K562 (cell line): ENCODE measurements around the gene AGRN. TPM values are rescaled to one million over a fixed set of nuclear protein-coding genes. Genes with fewer than 3 reads are reported as not detected.

ENCODE experiments used
- ATAC-seq: fragments of 200-7000 bp; cut with Tn5 transposase; 3 replicates; pipeline ENCODE4 v1.9.1; 2020; ENCODE audit warnings: moderate library complexity
- BruUV-seq: library from RNA; stranded (reverse); fragments of 400-500 nt; replicated peaks from 2 replicates; lab custom pipeline; 2021; lab: Mats Ljungman, UMichigan
- CTCF ChIA-PET: fragments of 300-600 bp; formaldehyde crosslinking; extraction: SDS; loops from one replicate; lab custom pipeline; 2021; ENCODE audit warnings: low intra/inter-chr PET ratio; lab: Yijun Ruan, JAX
- POLR2A ChIA-PET: fragments of 300-600, 350-650 bp; sonication (Branson Sonifier 250); formaldehyde crosslinking; extraction: SDS; loops from one replicate; lab custom pipeline; 2021; ENCODE audit warnings: antibody characterized with exemption, inconsistent platforms; lab: Yijun Ruan, JAX
- DNase-seq, 4 experiments: peaks; one replicate each; pipeline versions ENCODE4 v3.0.0 to v3.0.0-alpha.2; 2011 to 2018; ENCODE audit warnings: low spot score in 3 of 4, mixed read lengths in 3 of 4; ENCODE audit errors: extremely low read depth in 1 of 4
- FAIRE-seq: peaks from 2 replicates; lab custom pipeline; 2011; peaks lifted over from hg19 to GRCh38; lab: Jason Lieb, UNC
- H2AFZ ChIP-seq: 2 replicates; pipeline ENCODE4 v1.6.0; 2011; ENCODE audit warnings: low read depth, low read length, control low read depth, inconsistent platforms
- H3K27ac ChIP-seq: fragments of 200-600 bp; 3 replicates; pipeline ENCODE4 v1.8.0; 2011; ENCODE audit warnings: low read depth, mild to moderate bottlenecking, control low read depth, inconsistent platforms, low read length, moderate library complexity, mixed read lengths; ENCODE audit errors: extremely low read depth
- H3K27me3 ChIP-seq, 2 experiments: fragments of 300-600 bp in 1 of 2; 2 replicates in 1 of 2; 3 replicates in 1 of 2; pipeline versions ENCODE4 v1.6.0 to v1.8.0; 2011; ENCODE audit warnings: inconsistent platforms in 2 of 2, low read length in 2 of 2, mild to moderate bottlenecking in 1 of 2, mixed read lengths in 1 of 2, moderate library complexity in 1 of 2; ENCODE audit not compliant: control insufficient read depth in 2 of 2, insufficient read depth in 2 of 2
- H3K36me3 ChIP-seq: fragments of 300-600 bp; 3 replicates; pipeline ENCODE4 v1.8.0; 2011; ENCODE audit warnings: mild to moderate bottlenecking, low read length, inconsistent platforms; ENCODE audit not compliant: control insufficient read depth, insufficient read depth
- H3K4me1 ChIP-seq, 2 experiments: fragments of 200-600 bp in 1 of 2; replicated peaks in 1 of 2; 2 replicates in 1 of 2; 3 replicates in 1 of 2; pipeline versions ENCODE4 v1.5.1 to v1.8.0; 2011; ENCODE audit warnings: inconsistent platforms in 2 of 2, low read length in 2 of 2, mild to moderate bottlenecking in 1 of 2, mixed read lengths in 1 of 2, moderate library complexity in 1 of 2; ENCODE audit not compliant: control insufficient read depth in 2 of 2, insufficient read depth in 2 of 2
- H3K4me2 ChIP-seq: 2 replicates; pipeline ENCODE4 v1.6.1; 2011; ENCODE audit warnings: low read length, control low read depth, inconsistent platforms, mixed read lengths; ENCODE audit not compliant: insufficient read depth
- H3K4me3 ChIP-seq: fragments of 200-600 bp; sonication (generic), shearing (Covaris generic); 2 replicates; pipeline ENCODE4 v1.5.1; 2016; ENCODE audit warnings: control low read depth, inconsistent platforms
- H3K79me2 ChIP-seq: fragments of 200-600 bp; 3 replicates; pipeline ENCODE4 v1.8.0; 2011; ENCODE audit warnings: low read length, inconsistent platforms; ENCODE audit not compliant: control insufficient read depth, insufficient read depth
- H3K9ac ChIP-seq, 2 experiments: 2 replicates each; pipeline versions ENCODE4 v1.6.0 to v1.6.1; 2011; ENCODE audit warnings: low read depth in 2 of 2, low read length in 2 of 2, control low read depth in 1 of 2, inconsistent platforms in 1 of 2, mild to moderate bottlenecking in 1 of 2, mixed read lengths in 1 of 2; ENCODE audit not compliant: insufficient read depth in 1 of 2
- H3K9me1 ChIP-seq: one replicate; pipeline ENCODE4 v1.6.0; 2011; ENCODE audit warnings: inconsistent platforms, mild to moderate bottlenecking, low read length, moderate library complexity; ENCODE audit not compliant: control insufficient read depth, insufficient read depth
- H3K9me3 ChIP-seq: replicated peaks from 2 replicates; pipeline ENCODE4 v1.5.1; 2011; ENCODE audit warnings: low read depth, low read length, inconsistent platforms; ENCODE audit not compliant: control insufficient read depth, insufficient read depth
- H4K20me1 ChIP-seq: replicated peaks from 2 replicates; pipeline ENCODE4 v1.6.1; 2011; ENCODE audit warnings: low read length, inconsistent platforms, mixed read lengths; ENCODE audit not compliant: control insufficient read depth, insufficient read depth
- ADNP ChIP-seq: fragments of 200-800 bp; sonication (Bioruptor generic); IDR thresholded peaks from 2 replicates; pipeline ENCODE4 v1.6.1; 2016; ENCODE audit warnings: missing genetic modification characterization, missing compliant biosample characterization
- E2F5 ChIP-seq: sonication (generic); formaldehyde crosslinking; IDR thresholded peaks from 2 replicates; pipeline ENCODE4 v1.8.0; 2022; ENCODE audit warnings: mild to moderate bottlenecking, missing genetic modification reagents
- GTF2F1 ChIP-seq: IDR thresholded peaks from 2 replicates; pipeline ENCODE4 v1.6.1; 2011; ENCODE audit warnings: low read depth, low read length, improper control_type of control experiment
- JUNB ChIP-seq: fragments of 450-650 bp; formaldehyde crosslinking; conservative IDR thresholded peaks from 2 replicates; pipeline ENCODE4 v1.4.0; 2020; ENCODE audit warnings: mild to moderate bottlenecking
- LARP7 ChIP-seq: fragments of 450-650 bp; IDR thresholded peaks from 2 replicates; pipeline ENCODE4 v1.6.1; 2016
- MAFG ChIP-seq: fragments of 450-650 bp; conservative IDR thresholded peaks from 2 replicates; pipeline ENCODE4 v1.6.1; 2016; ENCODE audit warnings: missing genetic modification characterization, missing compliant biosample characterization
- NCOA1 ChIP-seq: fragments of 450-650 bp; IDR thresholded peaks from 2 replicates; pipeline ENCODE4 v1.6.1; 2016; ENCODE audit warnings: low read depth
- NRF1 ChIP-seq, 2 experiments: fragments of 450-650 bp; IDR thresholded peaks in 1 of 2; conservative IDR thresholded peaks in 1 of 2; 2 replicates each; pipeline ENCODE4 v1.6.1; 2014; ENCODE audit warnings: mild to moderate bottlenecking in 2 of 2
- PHB ChIP-seq: fragments of 250-450 bp; sonication (Bioruptor Pico); IDR thresholded peaks from 2 replicates; pipeline ENCODE4 v1.5.0; 2021
- SP2 ChIP-seq: IDR thresholded peaks from 2 replicates; pipeline ENCODE4 v1.6.1; 2011; ENCODE audit warnings: mild to moderate bottlenecking, low read depth, low read length, moderate library complexity; ENCODE audit not compliant: poor library complexity, severe bottlenecking; ENCODE audit errors: extremely low read depth
- TBP ChIP-seq: optimal IDR thresholded peaks from 2 replicates; pipeline ENCODE3; 2011; ENCODE audit warnings: low read depth, low read length, improper control_type of control experiment
- TSHZ1 ChIP-seq: fragments of 250-450 bp; sonication (Bioruptor Pico); IDR thresholded peaks from 2 replicates; pipeline ENCODE4 v1.4.0; 2020; ENCODE audit warnings: mild to moderate bottlenecking, moderate library complexity
- ZNF23 ChIP-seq: fragments of 250-450 bp; sonication (Bioruptor Pico); IDR thresholded peaks from 2 replicates; pipeline ENCODE4 v1.4.0; 2020; ENCODE audit warnings: mild to moderate bottlenecking
- ZNF551 ChIP-seq: fragments of 250-450 bp; sonication (Bioruptor Pico); IDR thresholded peaks from 2 replicates; pipeline ENCODE4 v1.5.0; 2021; ENCODE audit warnings: mild to moderate bottlenecking, moderate library complexity
- ZNF707 ChIP-seq: fragments of 250-450 bp; sonication (Bioruptor Pico); conservative IDR thresholded peaks from 2 replicates; pipeline ENCODE4 v1.8.0; 2022; ENCODE audit warnings: inconsistent platforms, mild to moderate bottlenecking, moderate library complexity
- ZNF75A ChIP-seq: fragments of 450-650 bp; formaldehyde crosslinking; IDR thresholded peaks from 2 replicates; pipeline ENCODE4 v1.4.0; 2020; ENCODE audit warnings: mild to moderate bottlenecking
- WGBS: fragments of 100-300 bp; shearing (Covaris generic); methylation state at CpG from one replicate; pipeline ENCODE4 v1.1.6; 2016; ENCODE audit warnings: low coverage, mixed read lengths; ENCODE audit not compliant: insufficient coverage; ENCODE audit errors: missing lambda C conversion rate; 5-methylcytosine and 5-hydroxymethylcytosine counted together
- in situ Hi-C: fragments of 300-500 bp; cut with MboI; formaldehyde crosslinking; loops from 4 replicates; pipeline ENCODE4 v1.15.0; 2018; ENCODE audit warnings: inconsistent platforms, mixed read lengths
- intact Hi-C: fragments of 100-400 bp; cut with micrococcal nuclease; formaldehyde crosslinking; loops from 2 replicates; pipeline ENCODE4 v1.14.2; 2022
- polyA plus RNA-seq, 8 experiments: library from polyadenylated mRNA; depleted of rRNA in 4 of 8; stranded (reverse) in 5 of 8; unstranded in 3 of 8; fragments of >200 nt; fragmentation: Nextera tagmentation in 2 of 8; fragmentation: Illumina TruSeq in 1 of 8; extraction: Ambion mirVana in 2 of 8; extraction: Trizol in 1 of 8; gene quantifications; 2 replicates each; pipeline versions ENCODE4 v1.2.1 to v1.2.3, GENCODE V29; 2011 to 2014; ENCODE audit warnings: inconsistent platforms in 1 of 8, missing spikeins in 1 of 8
- total RNA-seq, 7 experiments: library from RNA; depleted of rRNA in 6 of 7; stranded (reverse); fragments of >200 nt in 6 of 7; fragmentation: Illumina TruSeq in 2 of 7; extraction: Trizol in 2 of 7; gene quantifications; 2 replicates each; pipeline versions ENCODE4 v1.2.1 to v1.2.3, GENCODE V29; 2011 to 2021; ENCODE audit warnings: low replicate concordance in 1 of 7

Gene AGRN
- total and polyA plus RNA-seq, 9 of the 15 experiments (the other 6 are each of a cell fraction or from before 2014, with no cell fraction given): 0.04 to 111 (median 18.1) TPM

DNA sequence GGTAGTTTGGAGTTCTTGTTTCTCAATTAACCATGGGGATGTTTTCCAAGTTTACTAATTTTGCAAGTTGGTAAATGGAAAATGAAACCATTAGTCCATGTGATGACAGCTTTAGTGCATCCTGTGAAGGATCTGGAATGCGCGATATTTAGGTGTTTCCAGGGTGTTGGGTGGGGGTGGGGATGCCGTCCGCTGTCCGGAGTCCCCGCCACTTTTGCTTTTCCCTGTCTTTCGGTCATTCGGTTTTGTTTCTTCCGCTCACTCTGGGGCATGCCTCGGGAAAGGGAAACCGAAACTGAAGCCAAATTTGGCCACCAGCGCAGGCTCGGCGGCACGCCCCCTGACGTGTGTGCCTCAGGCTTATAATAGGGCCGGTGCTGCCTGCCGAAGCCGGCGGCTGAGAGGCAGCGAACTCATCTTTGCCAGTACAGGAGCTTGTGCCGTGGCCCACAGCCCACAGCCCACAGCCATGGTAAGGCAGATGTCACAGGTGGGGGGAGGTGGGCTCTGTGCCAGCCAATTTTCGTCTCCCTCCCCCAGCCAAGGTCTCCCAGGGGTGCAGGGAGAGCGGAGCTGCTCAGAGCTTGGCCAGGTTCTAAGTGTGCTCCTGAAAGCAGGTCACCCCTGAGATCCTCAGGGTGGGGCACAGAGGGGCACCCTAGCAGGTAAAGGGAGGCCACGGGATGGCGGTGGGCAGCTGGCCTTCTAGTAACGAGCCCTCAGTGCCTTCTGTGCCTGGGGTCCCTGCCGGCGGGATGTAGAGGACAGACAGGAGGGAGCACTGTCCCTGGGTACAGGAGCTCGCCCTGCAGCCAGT lies 6.6 kb upstream of the AGRN start, which contains the start of gene ISG15:
Gene ISG15, plus strand, starts transcription at position 393 of the 817 bp plus-strand sequence. Its CDS starts 77 bp downstream, at position 470.
- H3K27me3 ChIP-seq: no peaks in the 10 kb centered on the region
- in situ Hi-C loops (no loop called here), intact Hi-C loops (no loop called here)
- H3K36me3 ChIP-seq: no peaks in the 10 kb centered on the region
- peak within 1 kb of the TSS; percentile 70 to 95 for H3K9ac ChIP-seq
- H4K20me1 ChIP-seq: no peaks in the 10 kb centered on the region
- peak; percentile 96 for FAIRE-seq
- peak within 1 kb of the TSS; percentile 50 for H3K4me3 ChIP-seq
- peak; percentile 58 to 91 (median 68) for DNase-seq
- H3K79me2 ChIP-seq: no peaks in the 10 kb centered on the region
- H3K9me1 ChIP-seq: no peaks in the 10 kb centered on the region
- H3K9me3 ChIP-seq: no peaks in the 10 kb centered on the region
- H2AFZ ChIP-seq: peak within 1 kb of the TSS; percentile 96
- POLR2A ChIA-PET: interaction anchor here (1.0 to 2.3 kb wide), 6 partner anchors 9 to 49 kb away, joined by 4 to 16 read pairs (median 5); no protein-coding TSS in a partner anchor
- 2% methylated on average over 24 of the region's 30 CpGs for WGBS
- CTCF ChIA-PET: no interaction called here
- peaks cover 12 to 30% of the 10 kb centered on the region in 2 experiments for H3K4me1 ChIP-seq
- peak within 1 kb of the TSS; percentile 96 for H3K4me2 ChIP-seq
- TSS peak; percentile 91 for BruUV-seq
- ATAC-seq: peak; percentile 94
- H3K27ac ChIP-seq: peak within 1 kb of the TSS; percentile 83
- peak; percentile 79; the same call in 1 of the 2 replicates for TF ChIP-seq GTF2F1
- no peak for TF ChIP-seq ZNF23 (CRISPR knock-in tag)
- TF ChIP-seq E2F5 (CRISPR knock-in tag): no peak
- no peak for TF ChIP-seq LARP7
- no peak for TF ChIP-seq ZNF75A
- TF ChIP-seq TSHZ1: no peak
- TF ChIP-seq ADNP (tag): no peak
- TF ChIP-seq PHB (CRISPR knock-in tag): no peak
- peak; percentile 62 for TF ChIP-seq TBP
- peak; percentile 85 for TF ChIP-seq NCOA1
- no peak for TF ChIP-seq ZNF707 (CRISPR knock-in tag)
- no peak for TF ChIP-seq SP2
- TF ChIP-seq MAFG: no peak
- no peak for TF ChIP-seq JUNB (CRISPR knock-in tag)
- peak; percentile 92 to 93 for TF ChIP-seq NRF1 (conservative IDR thresholded peaks at IDR 0.05 in 1 of 2, IDR thresholded peaks at IDR 0.05 in 1 of 2)
- no peak for TF ChIP-seq ZNF551 (CRISPR knock-in tag)
